ENCODE results near the gene PCYOX1L. TPM values are rescaled to one million over a fixed set of nuclear protein-coding genes. Genes with fewer than 3 reads are reported as not detected.

Gene PCYOX1L
- total and polyA plus RNA-seq, 5 donors from 2014 or later = 17.7 to 39.7 (median 19.3) TPM

- Histone ChIP-seq H3K27ac (ENCODE audit: insufficient read depth, low read length, poor library complexity, severe bottlenecking) (no peak overlapping the region), H3K9me3 (ENCODE audit: control insufficient read depth in 2 of 2, low read length in 2 of 2) (no peaks in the 10 kb centered on the region), H3K27me3 (ENCODE audit: control insufficient read depth, insufficient read depth, low read length) (no peaks in the 10 kb centered on the region), H3K4me3 (ENCODE audit: low read depth, low read length) (no peak overlapping the region), H3K36me3 (ENCODE audit: control insufficient read depth, insufficient read depth, low read length) (no peaks in the 10 kb centered on the region), H3K4me1 (ENCODE audit: control insufficient read depth, insufficient read depth, low read length, poor library complexity, severe bottlenecking) (no peaks in the 10 kb centered on the region)
- peaks cover 0 to 3% (median 0%) of the 10 kb centered on the region in 4 donors for H3K4me1 Mint-ChIP-seq
- H3K9me3 Mint-ChIP-seq = no peaks in the 10 kb centered on the region
- H3K27me3 Mint-ChIP-seq = no peaks in the 10 kb centered on the region
- no peak overlapping the region for H3K27ac Mint-ChIP-seq
- ATAC-seq (ENCODE audit: low read depth in 2 of 2) = peak; percentile 75 to 76
- no peak overlapping the region for H3K4me3 Mint-ChIP-seq
- peak; percentile 57 to 62 (median 60) for DNase-seq
- peaks cover 5% of the 10 kb centered on the region for H3K36me3 Mint-ChIP-seq
Measured at GRCh38 chr5:149381986-149382338, 24.1 kb downstream of the PCYOX1L start.

DNA sequence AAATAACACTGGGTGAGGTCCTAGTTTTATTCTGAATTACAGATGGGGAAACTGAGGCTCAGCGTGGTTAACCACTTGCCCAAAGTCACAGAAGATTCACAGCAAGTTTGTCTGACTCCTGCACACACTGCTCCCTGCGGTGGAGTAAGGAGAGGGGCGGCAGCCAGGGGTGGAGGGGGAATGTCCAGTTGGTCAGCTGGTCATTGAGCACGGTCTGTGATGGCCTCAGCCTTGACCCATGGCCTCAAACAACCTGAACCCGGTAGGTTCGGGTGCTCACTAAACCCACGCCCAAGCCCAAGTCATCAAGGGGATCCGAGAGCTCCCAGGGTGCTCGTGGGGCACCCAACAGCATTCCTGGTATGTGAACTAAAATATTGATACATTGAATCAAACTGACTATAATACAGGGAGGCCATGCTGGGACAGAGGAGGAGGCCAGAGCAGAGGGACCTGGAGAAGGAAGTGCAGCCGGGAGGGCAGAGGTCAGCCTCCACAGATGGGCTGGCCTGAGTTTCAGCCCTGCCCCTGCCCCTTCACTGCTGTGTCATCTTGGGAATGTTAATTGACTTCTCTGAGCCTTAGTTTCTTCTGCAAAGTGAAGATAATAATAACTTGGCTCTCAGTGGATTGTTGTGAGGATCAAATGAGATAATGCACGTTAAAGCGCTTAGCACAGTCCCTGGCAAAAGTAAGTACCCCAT lies 24.8 kb downstream of the PCYOX1L start:
- Histone ChIP-seq H3K4me3 (ENCODE audit: low read depth, low read length) (no peak overlapping the region), H3K27me3 (ENCODE audit: control insufficient read depth, insufficient read depth, low read length) (no peaks in the 10 kb centered on the region), H3K4me1 (ENCODE audit: control insufficient read depth, insufficient read depth, low read length, poor library complexity, severe bottlenecking) (no peaks in the 10 kb centered on the region), H3K9me3 (ENCODE audit: control insufficient read depth in 2 of 2, low read length in 2 of 2) (no peaks in the 10 kb centered on the region), H3K36me3 (ENCODE audit: control insufficient read depth, insufficient read depth, low read length) (no peaks in the 10 kb centered on the region), H3K27ac (ENCODE audit: insufficient read depth, low read length, poor library complexity, severe bottlenecking) (no peak overlapping the region)
- H3K27ac Mint-ChIP-seq = no peak overlapping the region
- no peaks in the 10 kb centered on the region for H3K36me3 Mint-ChIP-seq
- DNase-seq (no peak), ATAC-seq (ENCODE audit: low read depth in 2 of 2) (no peak)
- H3K9me3 Mint-ChIP-seq = peaks cover 0 to under 1% (median 0%) of the 10 kb centered on the region in 7 donors
- H3K4me1 Mint-ChIP-seq = peaks cover 0 to 3% (median 0%) of the 10 kb centered on the region in 4 donors
- no peaks in the 10 kb centered on the region for H3K27me3 Mint-ChIP-seq
- no peak overlapping the region for H3K4me3 Mint-ChIP-seq

- ATAC-seq (ENCODE audit: low read depth in 2 of 2) (no peak), DNase-seq (no peak)
- H3K36me3 Mint-ChIP-seq = no peaks in the 10 kb centered on the region
- Histone ChIP-seq H3K9me3 (ENCODE audit: control insufficient read depth in 2 of 2, low read length in 2 of 2) (no peaks in the 10 kb centered on the region), H3K4me1 (ENCODE audit: control insufficient read depth, insufficient read depth, low read length, poor library complexity, severe bottlenecking) (no peaks in the 10 kb centered on the region), H3K36me3 (ENCODE audit: control insufficient read depth, insufficient read depth, low read length) (no peaks in the 10 kb centered on the region), H3K27me3 (ENCODE audit: control insufficient read depth, insufficient read depth, low read length) (no peaks in the 10 kb centered on the region), H3K27ac (ENCODE audit: insufficient read depth, low read length, poor library complexity, severe bottlenecking) (no peak overlapping the region), H3K4me3 (ENCODE audit: low read depth, low read length) (no peak overlapping the region)
- H3K4me1 Mint-ChIP-seq = peaks cover 0 to 3% (median 0%) of the 10 kb centered on the region in 4 donors
- no peaks in the 10 kb centered on the region for H3K27me3 Mint-ChIP-seq
- H3K4me3 Mint-ChIP-seq = no peak overlapping the region
- H3K27ac Mint-ChIP-seq = no peak overlapping the region
- H3K9me3 Mint-ChIP-seq = peaks cover 0 to 2% (median 0%) of the 10 kb centered on the region in 7 donors
Measured at GRCh38 chr5:149383399-149383798, 25.6 kb downstream of the PCYOX1L start.

DNA sequence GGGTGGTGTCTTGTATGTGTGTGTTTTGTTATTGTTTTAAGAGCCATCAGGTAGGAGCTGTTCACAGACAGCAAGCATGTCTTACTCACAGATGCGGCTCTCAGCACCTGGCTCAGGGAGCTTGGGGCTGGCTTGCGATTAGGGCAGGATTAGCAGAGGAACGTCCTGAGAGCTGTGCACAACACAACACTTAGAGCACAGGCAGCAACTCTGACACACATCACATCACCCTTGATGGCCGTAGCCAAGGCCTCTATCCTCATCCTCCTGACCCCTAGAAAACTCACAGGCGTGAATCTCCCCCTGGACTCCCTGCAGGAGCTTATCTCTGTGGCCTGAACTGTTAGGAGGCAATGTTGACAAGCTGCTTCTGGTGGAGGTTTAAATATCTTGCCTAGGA lies 28.3 kb downstream of the PCYOX1L start:
- Mint-ChIP-seq H3K27ac (no peak overlapping the region), H3K36me3 (no peaks in the 10 kb centered on the region), H3K27me3 (no peaks in the 10 kb centered on the region), H3K4me3 (no peak overlapping the region), H3K9me3 (peaks cover 0 to 3% (median 0%) of the 10 kb centered on the region in 7 donors), H3K4me1 (peaks cover 0 to 3% (median 0%) of the 10 kb centered on the region in 4 donors)
- DNase-seq (no peak), ATAC-seq (ENCODE audit: low read depth in 2 of 2) (no peak)
- Histone ChIP-seq H3K36me3 (ENCODE audit: control insufficient read depth, insufficient read depth, low read length) (no peaks in the 10 kb centered on the region), H3K27me3 (ENCODE audit: control insufficient read depth, insufficient read depth, low read length) (no peaks in the 10 kb centered on the region), H3K4me1 (ENCODE audit: control insufficient read depth, insufficient read depth, low read length, poor library complexity, severe bottlenecking) (no peaks in the 10 kb centered on the region), H3K27ac (ENCODE audit: insufficient read depth, low read length, poor library complexity, severe bottlenecking) (no peak overlapping the region), H3K9me3 (ENCODE audit: control insufficient read depth in 2 of 2, low read length in 2 of 2) (no peaks in the 10 kb centered on the region), H3K4me3 (ENCODE audit: low read depth, low read length) (no peak overlapping the region)

DNA sequence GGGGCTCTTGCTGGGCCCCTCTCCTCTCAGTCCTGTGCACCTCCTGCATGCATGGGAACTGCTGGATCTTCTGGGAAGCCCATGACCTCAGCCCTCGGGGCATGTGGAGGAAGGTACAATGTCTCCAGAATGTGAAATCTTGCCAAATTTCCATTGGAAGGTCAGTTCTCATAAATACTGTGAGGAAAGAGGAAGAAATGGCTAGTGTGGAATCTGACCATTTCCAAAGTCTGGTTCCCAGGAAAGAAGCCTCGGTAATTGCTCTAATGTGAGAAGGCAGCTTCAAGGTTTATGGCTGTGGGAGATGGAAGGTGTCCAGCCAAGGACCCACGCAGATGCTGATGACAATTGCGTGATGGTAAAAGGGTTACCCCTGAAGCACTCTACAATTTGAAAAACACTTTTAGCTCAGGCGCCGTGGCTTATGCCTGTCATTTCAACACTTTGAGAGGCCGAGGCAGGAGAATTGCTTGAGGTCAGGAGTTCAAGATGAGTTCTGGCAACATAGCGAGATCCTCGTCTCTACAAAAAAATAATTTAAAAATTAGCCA lies 29.3 kb downstream of the PCYOX1L start:
- ATAC-seq (ENCODE audit: low read depth in 2 of 2) = no peak
- Mint-ChIP-seq H3K27ac (no peak overlapping the region), H3K9me3 (peaks cover 0 to 3% (median 0%) of the 10 kb centered on the region in 7 donors), H3K36me3 (no peaks in the 10 kb centered on the region), H3K4me3 (no peak overlapping the region), H3K4me1 (no peaks in the 10 kb centered on the region), H3K27me3 (no peaks in the 10 kb centered on the region)
- Histone ChIP-seq H3K27me3 (ENCODE audit: control insufficient read depth, insufficient read depth, low read length) (no peaks in the 10 kb centered on the region), H3K9me3 (ENCODE audit: control insufficient read depth in 2 of 2, low read length in 2 of 2) (no peaks in the 10 kb centered on the region), H3K4me3 (ENCODE audit: low read depth, low read length) (no peak overlapping the region), H3K4me1 (ENCODE audit: control insufficient read depth, insufficient read depth, low read length, poor library complexity, severe bottlenecking) (no peaks in the 10 kb centered on the region), H3K27ac (ENCODE audit: insufficient read depth, low read length, poor library complexity, severe bottlenecking) (no peak overlapping the region), H3K36me3 (ENCODE audit: control insufficient read depth, insufficient read depth, low read length) (no peaks in the 10 kb centered on the region)
- no peak for DNase-seq

GRCh38 chr5:149387982-149388381 lies 30.1 kb downstream of the PCYOX1L start:
- no peaks in the 10 kb centered on the region for H3K4me1 Mint-ChIP-seq

DNA sequence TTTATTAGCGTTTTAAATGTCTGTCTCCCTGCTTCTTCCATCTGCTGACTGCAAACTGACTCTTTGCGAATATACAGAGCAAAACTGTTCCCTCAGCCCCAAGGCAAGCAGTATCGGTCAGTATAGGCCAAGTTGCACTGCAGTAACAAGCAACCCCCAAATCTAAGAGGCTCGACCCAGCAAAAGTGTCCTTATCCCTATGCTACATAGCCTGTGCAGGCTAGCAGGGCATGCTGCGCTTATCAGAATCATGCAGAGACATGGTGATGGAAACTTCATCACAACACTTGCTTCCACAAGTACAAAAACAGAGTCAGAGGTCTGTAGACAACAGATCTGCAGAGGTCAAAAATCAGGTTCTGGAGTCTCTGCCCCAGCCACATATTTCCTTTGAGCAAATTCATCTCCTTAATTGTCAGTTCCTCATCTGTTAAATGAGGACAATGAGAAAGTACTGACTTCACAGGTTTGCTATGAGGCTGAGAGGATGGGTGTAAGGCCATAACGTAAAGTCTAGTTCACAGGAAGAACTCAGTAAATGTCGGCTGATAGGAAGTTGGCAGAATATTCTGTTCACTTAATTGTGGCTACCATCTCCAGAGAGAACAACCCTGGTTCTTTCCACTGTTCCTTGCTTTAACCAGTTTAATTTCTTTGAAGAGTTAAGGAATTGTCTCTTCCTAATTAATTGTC lies 30.8 kb downstream of the PCYOX1L start:
- Histone ChIP-seq H3K27ac (ENCODE audit: insufficient read depth, low read length, poor library complexity, severe bottlenecking) (no peak overlapping the region), H3K4me1 (ENCODE audit: control insufficient read depth, insufficient read depth, low read length, poor library complexity, severe bottlenecking) (no peaks in the 10 kb centered on the region), H3K9me3 (ENCODE audit: control insufficient read depth in 2 of 2, low read length in 2 of 2) (no peaks in the 10 kb centered on the region), H3K27me3 (ENCODE audit: control insufficient read depth, insufficient read depth, low read length) (no peaks in the 10 kb centered on the region), H3K4me3 (ENCODE audit: low read depth, low read length) (no peak overlapping the region), H3K36me3 (ENCODE audit: control insufficient read depth, insufficient read depth, low read length) (no peaks in the 10 kb centered on the region)
- Mint-ChIP-seq H3K36me3 (no peaks in the 10 kb centered on the region), H3K9me3 (peaks cover 0 to 3% (median 0%) of the 10 kb centered on the region in 7 donors), H3K27me3 (peaks cover 4% of the 10 kb centered on the region), H3K4me3 (no peak overlapping the region), H3K4me1 (no peaks in the 10 kb centered on the region), H3K27ac (no peak overlapping the region)
- ATAC-seq (ENCODE audit: low read depth in 2 of 2) = no peak
- DNase-seq = no peak

More at GRCh38 chr5:149387982-149388381, 30.1 kb downstream of the PCYOX1L start:
- Histone ChIP-seq H3K9me3 (ENCODE audit: control insufficient read depth in 2 of 2, low read length in 2 of 2) (no peaks in the 10 kb centered on the region), H3K36me3 (ENCODE audit: control insufficient read depth, insufficient read depth, low read length) (no peaks in the 10 kb centered on the region), H3K27me3 (ENCODE audit: control insufficient read depth, insufficient read depth, low read length) (no peaks in the 10 kb centered on the region), H3K4me1 (ENCODE audit: control insufficient read depth, insufficient read depth, low read length, poor library complexity, severe bottlenecking) (no peaks in the 10 kb centered on the region), H3K27ac (ENCODE audit: insufficient read depth, low read length, poor library complexity, severe bottlenecking) (no peak overlapping the region), H3K4me3 (ENCODE audit: low read depth, low read length) (no peak overlapping the region)
- DNase-seq = no peak
- no peak overlapping the region for H3K27ac Mint-ChIP-seq
- peaks cover 0 to 3% (median 0%) of the 10 kb centered on the region in 7 donors for H3K9me3 Mint-ChIP-seq
- no peaks in the 10 kb centered on the region for H3K27me3 Mint-ChIP-seq
- ATAC-seq (ENCODE audit: low read depth in 2 of 2) = no peak
- no peak overlapping the region for H3K4me3 Mint-ChIP-seq
- no peaks in the 10 kb centered on the region for H3K36me3 Mint-ChIP-seq
